ENCODE data around the gene SMURF1.

Gene SMURF1

GRCh38 chr7:99086532-99086931, 57.4 kb downstream of the SMURF1 start:
- Histone ChIP-seq H3K27me3 (ENCODE audit: insufficient read depth, low read depth, severe bottlenecking) (no peaks in the 10 kb centered on the region), H3K27ac (no peak overlapping the region), H3K36me3 (no peaks in the 10 kb centered on the region), H3K9me3 (ENCODE audit: severe bottlenecking) (peaks cover 4% of the 10 kb centered on the region), H3K4me3 (ENCODE audit: low read depth, low read length) (no peak overlapping the region)
- no peak for TF ChIP-seq CTCF (IDR thresholded peaks at IDR 0.05; ENCODE audit: low read depth, low read length)
- DNase-seq, result no peak

GRCh38 chr7:99083733-99084132, 60.2 kb downstream of the SMURF1 start:
- Histone ChIP-seq H3K27me3 (ENCODE audit: insufficient read depth, low read depth, severe bottlenecking) (no peaks in the 10 kb centered on the region), H3K36me3 (no peaks in the 10 kb centered on the region), H3K9me3 (ENCODE audit: severe bottlenecking) (peaks cover 4% of the 10 kb centered on the region), H3K4me3 (ENCODE audit: low read depth, low read length) (no peak overlapping the region), H3K27ac (no peak overlapping the region)
- DNase-seq, result no peak
- no peak for TF ChIP-seq CTCF (IDR thresholded peaks at IDR 0.05; ENCODE audit: low read depth, low read length)

GRCh38 chr7:99083068-99083651, 60.7 kb downstream of the SMURF1 start:
- Histone ChIP-seq H3K27ac (no peak overlapping the region), H3K36me3 (no peaks in the 10 kb centered on the region), H3K4me3 (ENCODE audit: low read depth, low read length) (no peak overlapping the region), H3K9me3 (ENCODE audit: severe bottlenecking) (peaks cover 4% of the 10 kb centered on the region), H3K27me3 (ENCODE audit: insufficient read depth, low read depth, severe bottlenecking) (no peaks in the 10 kb centered on the region)
- TF ChIP-seq CTCF (IDR thresholded peaks at IDR 0.05; ENCODE audit: low read depth, low read length), result no peak
- DNase-seq, result no peak

- no peak for TF ChIP-seq CTCF (IDR thresholded peaks at IDR 0.05; ENCODE audit: low read depth, low read length)
- no peaks in the 10 kb centered on the region for H3K9me3 ChIP-seq (ENCODE audit: severe bottlenecking)
- no peaks in the 10 kb centered on the region for H3K36me3 ChIP-seq
- no peaks in the 10 kb centered on the region for H3K27me3 ChIP-seq (ENCODE audit: insufficient read depth, low read depth, severe bottlenecking)
- DNase-seq, result no peak
- no peak overlapping the region for H3K27ac ChIP-seq
- H3K4me3 ChIP-seq (ENCODE audit: low read depth, low read length), result no peak overlapping the region
Measured at GRCh38 chr7:99080679-99081078, 63.2 kb downstream of the SMURF1 start.

- TF ChIP-seq CTCF (IDR thresholded peaks at IDR 0.05; ENCODE audit: low read depth, low read length), result no peak
- Histone ChIP-seq H3K27me3 (ENCODE audit: insufficient read depth, low read depth, severe bottlenecking) (no peaks in the 10 kb centered on the region), H3K27ac (no peak overlapping the region), H3K9me3 (ENCODE audit: severe bottlenecking) (no peaks in the 10 kb centered on the region), H3K36me3 (no peaks in the 10 kb centered on the region), H3K4me3 (ENCODE audit: low read depth, low read length) (no peak overlapping the region)
- DNase-seq, result no peak
Measured at GRCh38 chr7:99079104-99079503, 64.8 kb downstream of the SMURF1 start.

GRCh38 chr7:99078416-99078815, 65.5 kb downstream of the SMURF1 start:
- no peak for TF ChIP-seq CTCF (IDR thresholded peaks at IDR 0.05; ENCODE audit: low read depth, low read length)

More at GRCh38 chr7:99078416-99078815, 65.5 kb downstream of the SMURF1 start:
- no peak overlapping the region for H3K27ac ChIP-seq
- H3K27me3 ChIP-seq (ENCODE audit: insufficient read depth, low read depth, severe bottlenecking), result no peaks in the 10 kb centered on the region
- H3K4me3 ChIP-seq (ENCODE audit: low read depth, low read length), result no peak overlapping the region
- no peaks in the 10 kb centered on the region for H3K9me3 ChIP-seq (ENCODE audit: severe bottlenecking)
- DNase-seq, result peak; percentile 23
- no peaks in the 10 kb centered on the region for H3K36me3 ChIP-seq
